Endothelial cell of umbilical vein (primary cell): ENCODE measurements around the gene FAM120B. TPM values are rescaled to one million over a fixed set of nuclear protein-coding genes. Genes with fewer than 3 reads are reported as not detected.

Experiments
- BruUV-seq: library from RNA; stranded (reverse); fragments of 400-500 nt; replicated peaks from 2 replicates; lab custom pipeline; 2021; lab: Mats Ljungman, UMichigan
- CTCF ChIA-PET: fragments of 300-600, 350-600 bp; sonication (Branson Sonifier 250); formaldehyde crosslinking; loops from one replicate; lab custom pipeline; 2021; ENCODE audit warnings: antibody characterized with exemption, inconsistent platforms; lab: Charles Lee
- POLR2A ChIA-PET: fragments of 300-600, 350-600 bp; sonication (Branson Sonifier 250); formaldehyde crosslinking; loops from one replicate; lab custom pipeline; 2021; ENCODE audit warnings: antibody characterized with exemption, inconsistent platforms; lab: Charles Lee
- DNase-seq: peaks from one replicate; pipeline ENCODE4 v3.0.0-alpha.2; 2011; ENCODE audit warnings: low read depth, low spot score
- FAIRE-seq: peaks from 2 replicates; lab custom pipeline; 2011; peaks lifted over from hg19 to GRCh38; lab: Jason Lieb, UNC
- H2AFZ ChIP-seq: 2 replicates; pipeline ENCODE4 v1.6.0; 2012; ENCODE audit warnings: low read depth, low read length, control low read depth, inconsistent platforms
- H3K27ac ChIP-seq: 2 replicates; pipeline ENCODE4 v1.5.1; 2011; ENCODE audit warnings: low read depth, mild to moderate bottlenecking, control low read depth, low read length, moderate library complexity; ENCODE audit not compliant: insufficient read depth
- H3K27me3 ChIP-seq, 2 experiments: 2 replicates each; pipeline versions ENCODE4 v1.6.0 to v1.6.1; 2011; ENCODE audit warnings: low read length in 2 of 2, mixed read lengths in 1 of 2; ENCODE audit not compliant: control insufficient read depth in 2 of 2, insufficient read depth in 2 of 2
- H3K36me3 ChIP-seq, 2 experiments: 2 replicates in 1 of 2; 3 replicates in 1 of 2; pipeline ENCODE4 v1.5.1; 2011; ENCODE audit warnings: low read length in 2 of 2, mild to moderate bottlenecking in 1 of 2, moderate library complexity in 1 of 2; ENCODE audit not compliant: control insufficient read depth in 2 of 2, insufficient read depth in 2 of 2; ENCODE audit errors: extremely low read depth in 1 of 2
- H3K4me1 ChIP-seq: 3 replicates; pipeline ENCODE4 v1.5.1; 2011; ENCODE audit warnings: mild to moderate bottlenecking, low read length; ENCODE audit not compliant: control insufficient read depth, insufficient read depth; ENCODE audit errors: extremely low read depth
- H3K4me2 ChIP-seq: 2 replicates; pipeline ENCODE4 v1.6.1; 2011; ENCODE audit warnings: low read length, control low read depth, mixed read lengths; ENCODE audit not compliant: insufficient read depth
- H3K4me3 ChIP-seq, 3 experiments: fragments of 200-600 bp in 1 of 3; sonication (generic), shearing (Covaris generic) in 1 of 3; replicated peaks in 1 of 3; 2 replicates each; pipeline ENCODE4 v1.5.1; 2011 to 2016; ENCODE audit warnings: control low read depth in 3 of 3, low read length in 3 of 3, mild to moderate bottlenecking in 2 of 3, inconsistent platforms in 1 of 3, low read depth in 1 of 3, moderate library complexity in 1 of 3; ENCODE audit not compliant: insufficient read depth in 1 of 3
- H3K79me2 ChIP-seq: 2 replicates; pipeline ENCODE4 v1.6.0; 2012; ENCODE audit warnings: low read length, inconsistent platforms; ENCODE audit not compliant: control insufficient read depth, insufficient read depth
- H3K9ac ChIP-seq: replicated peaks from 2 replicates; pipeline ENCODE3; 2011; ENCODE audit warnings: low read length, control low read depth; ENCODE audit not compliant: insufficient read depth; ENCODE audit errors: extremely low read depth
- H3K9me1 ChIP-seq: replicated peaks from 3 replicates; pipeline ENCODE4 v1.6.0; 2011; ENCODE audit warnings: mild to moderate bottlenecking, low read length; ENCODE audit not compliant: control insufficient read depth, insufficient read depth; ENCODE audit errors: extremely low read depth
- H3K9me3 ChIP-seq: replicated peaks from 2 replicates; pipeline ENCODE4 v1.5.1; 2012; ENCODE audit warnings: low read length, inconsistent platforms; ENCODE audit not compliant: control insufficient read depth, insufficient read depth
- H4K20me1 ChIP-seq: replicated peaks from 2 replicates; pipeline ENCODE3; 2011; ENCODE audit warnings: mild to moderate bottlenecking, low read length; ENCODE audit not compliant: control insufficient read depth, insufficient read depth; ENCODE audit errors: extremely low read depth
- CTCF ChIP-seq, 2 donors: IDR thresholded peaks; 1 replicate in 1 of 2; 2 replicates in 1 of 2; pipeline ENCODE4 v1.5.1; 2011; ENCODE audit warnings: low read length in 2 of 2, mild to moderate bottlenecking in 2 of 2, moderate library complexity in 2 of 2, control low read depth in 1 of 2, inconsistent platforms in 1 of 2, low read depth in 1 of 2; ENCODE audit not compliant: insufficient read depth in 1 of 2; ENCODE audit errors: extremely low read depth in 1 of 2
- EZH2 ChIP-seq: IDR thresholded peaks from 2 replicates; pipeline ENCODE4 v1.6.1; 2012; ENCODE audit warnings: borderline replicate concordance, low read depth, mild to moderate bottlenecking, moderate library complexity, low read length, inconsistent platforms; ENCODE audit not compliant: severe bottlenecking
- FOS ChIP-seq: IDR thresholded peaks from 2 replicates; pipeline ENCODE4 v1.6.1; 2011; ENCODE audit warnings: mild to moderate bottlenecking, low read length, moderate library complexity, borderline replicate concordance; ENCODE audit not compliant: insufficient read depth
- GATA2 ChIP-seq: IDR thresholded peaks from 2 replicates; pipeline ENCODE4 v1.7.0; 2011; ENCODE audit warnings: low read depth, mild to moderate bottlenecking, moderate library complexity, mixed read lengths, low read length; ENCODE audit not compliant: insufficient read length, insufficient read depth
- JUN ChIP-seq: IDR thresholded peaks from 2 replicates; pipeline ENCODE4 v1.6.1; 2011; ENCODE audit warnings: borderline replicate concordance, low read depth; ENCODE audit not compliant: insufficient read length, insufficient read depth
- MAX ChIP-seq: IDR thresholded peaks from 2 replicates; pipeline ENCODE4 v1.6.1; 2011; ENCODE audit not compliant: insufficient read depth, insufficient read length
- MYC ChIP-seq: IDR thresholded peaks from one replicate; pipeline ENCODE4 v1.6.1; 2011; ENCODE audit warnings: mild to moderate bottlenecking, low read depth, low read length
- POLR2A ChIP-seq: IDR thresholded peaks from 2 replicates; pipeline ENCODE4 v1.6.1; 2012; ENCODE audit warnings: low read depth, mild to moderate bottlenecking, control low read depth, low read length
- POLR2AphosphoS5 ChIP-seq: IDR thresholded peaks from 2 replicates; pipeline ENCODE4 v1.6.1; 2012; ENCODE audit warnings: low read depth, mild to moderate bottlenecking, control low read depth, low read length, moderate library complexity; ENCODE audit not compliant: insufficient read depth
- dilution Hi-C: fragments of 300-500 bp; cut with MboI; formaldehyde crosslinking; loops from one replicate; pipeline ENCODE4 v1.15.0; 2019; ENCODE audit warnings: low sequenced_read_pairs; ENCODE audit not compliant: extremely low pct_ligation_motif_present
- intact Hi-C: fragments of 100-400 bp; cut with micrococcal nuclease; formaldehyde crosslinking; loops from one replicate; pipeline ENCODE4 v1.10.0; 2022
- polyA plus RNA-seq, 4 experiments: library from polyadenylated mRNA; depleted of rRNA in 3 of 4; stranded (reverse) in 3 of 4; unstranded in 1 of 4; fragments of >200 nt; gene quantifications; 2 replicates each; pipeline versions ENCODE4 v1.2.1 to v1.2.3, GENCODE V29; 2011 to 2012; ENCODE audit warnings: missing spikeins in 1 of 4
- total RNA-seq: library from RNA; stranded (reverse); gene quantifications from 2 replicates; pipeline ENCODE4 v1.2.3, GENCODE V29; 2021

Gene FAM120B
- total and polyA plus RNA-seq, 2 donors (not counting 3 experiments of a cell fraction or from before 2014, with no cell fraction given) = 10.8 to 28.2 TPM

GRCh38 chr6:170404697-170405096 lies 98.1 kb downstream of the FAM120B start:
- BruUV-seq = TSS peak; percentile 80
- H3K36me3 ChIP-seq = peaks cover 3 to 7% of the 10 kb centered on the region in 2 experiments
- dilution Hi-C loops (no loop called here), intact Hi-C loops (loop anchor here (1.0 to 5.0 kb wide), 3 partner anchors 34 to 227 kb away; no protein-coding TSS in a partner anchor)
- H3K4me2 ChIP-seq = peak overlapping the region; percentile 65
- DNase-seq (no peak), FAIRE-seq (no peak)
- H3K27ac ChIP-seq = peak overlapping the region; percentile 97
- H4K20me1 ChIP-seq = no peaks in the 10 kb centered on the region
- no peak overlapping the region for H3K9ac ChIP-seq
- TF ChIP-seq MYC = no peak
- no peak for TF ChIP-seq POLR2AphosphoS5
- TF ChIP-seq MAX = no peak
- no peak for TF ChIP-seq GATA2
- no peak for TF ChIP-seq POLR2A
- TF ChIP-seq JUN = no peak
- TF ChIP-seq CTCF (IDR thresholded peaks at IDR 0.05; ENCODE audit: extremely low read depth in 1 of 2, insufficient read depth in 1 of 2, low read depth in 1 of 2, low read length in 2 of 2) = no peak
- TF ChIP-seq FOS = no peak
- no peak for TF ChIP-seq EZH2
- no peaks in the 10 kb centered on the region for H3K9me3 ChIP-seq
- no peaks in the 10 kb centered on the region for H3K79me2 ChIP-seq
- H3K9me1 ChIP-seq = no peaks in the 10 kb centered on the region
- POLR2A ChIA-PET = no interaction called here
- CTCF ChIA-PET = interaction anchor here (0.9 to 2.9 kb wide), 6 partner anchors 10 to 573 kb away, joined by 3 to 8 read pairs (median 3); no protein-coding TSS in a partner anchor
- H3K4me1 ChIP-seq = peaks cover 24% of the 10 kb centered on the region
- no peaks in the 10 kb centered on the region for H3K27me3 ChIP-seq
- no peak overlapping the region for H2AFZ ChIP-seq
- H3K4me3 ChIP-seq = no peak overlapping the region
